ENCODE data around the gene CACNB3. TPM values are rescaled to one million over a fixed set of nuclear protein-coding genes. Genes with fewer than 3 reads are reported as not detected.

CACNB3 gene
- total and polyA plus RNA-seq, 2 of the 8 experiments (the other 6 are each of a cell fraction or from before 2014, with no cell fraction given) = 12.5 to 16.0 TPM

- TF ChIP-seq CHD7 (IDR thresholded peaks at IDR 0.05; ENCODE audit: insufficient replicate concordance, low read length) (no peak), POLR2AphosphoS5 (IDR thresholded peaks at IDR 0.05; ENCODE audit: low read depth, low read length) (no peak), KDM4A (IDR thresholded peaks at IDR 0.05; ENCODE audit: low read depth, low read length, severe bottlenecking) (no peak)
These were observed 38.4 kb upstream of the CACNB3 start (continued) for GRCh38 chr12:48779869-48780268.

Data from H1 (cell line).